H1 (cell line): ENCODE results near the gene CEP41. TPM values are rescaled to one million over a fixed set of nuclear protein-coding genes. Genes with fewer than 3 reads are reported as not detected.

Experiments
- CTCF ChIA-PET: fragments of 300-600 bp; sonication (Branson Sonifier 250); formaldehyde crosslinking; loops from one replicate; lab custom pipeline; 2021; ENCODE audit not compliant: partially characterized antibody; lab: Charles Lee
- POLR2A ChIA-PET: fragments of 300-600 bp; sonication (Branson Sonifier 250); formaldehyde crosslinking; loops from one replicate; lab custom pipeline; 2021; ENCODE audit warnings: inconsistent platforms; ENCODE audit not compliant: partially characterized antibody; lab: Charles Lee
- DNase-seq, 2 experiments: peaks; one replicate each; pipeline versions ENCODE4 v3.0.0 to v3.0.0-alpha.2; 2010 to 2022; ENCODE audit warnings: low spot score in 2 of 2, low read depth in 1 of 2, mixed read lengths in 1 of 2
- FAIRE-seq: peaks from 2 replicates; lab custom pipeline; 2011; peaks lifted over from hg19 to GRCh38; lab: Jason Lieb, UNC
- H2AFZ ChIP-seq: 2 replicates; pipeline ENCODE4 v1.8.1; 2012; ENCODE audit warnings: low read length, inconsistent platforms
- H2AK5ac ChIP-seq: 2 replicates; pipeline ENCODE4 v1.6.1; 2013; ENCODE audit warnings: low read depth, low read length
- H2BK120ac ChIP-seq: replicated peaks from 2 replicates; pipeline ENCODE3; 2013; ENCODE audit warnings: low read depth, low read length, inconsistent platforms
- H2BK12ac ChIP-seq: 2 replicates; pipeline ENCODE4 v1.6.1; 2013; ENCODE audit warnings: low read depth, low read length
- H2BK15ac ChIP-seq: 2 replicates; pipeline ENCODE4 v1.6.1; 2013; ENCODE audit warnings: low read length
- H2BK20ac ChIP-seq: 2 replicates; pipeline ENCODE4 v1.6.1; 2013; ENCODE audit warnings: low read length
- H2BK5ac ChIP-seq: 2 replicates; pipeline ENCODE4 v1.6.1; 2013; ENCODE audit warnings: low read depth, low read length
- H3K14ac ChIP-seq: 2 replicates; pipeline ENCODE4 v1.6.1; 2013; ENCODE audit warnings: inconsistent platforms; ENCODE audit not compliant: insufficient read length
- H3K18ac ChIP-seq: 2 replicates; pipeline ENCODE4 v1.6.1; 2013; ENCODE audit warnings: low read length; ENCODE audit errors: extremely low read depth
- H3K23ac ChIP-seq: 2 replicates; pipeline ENCODE4 v1.6.1; 2013; ENCODE audit warnings: inconsistent platforms; ENCODE audit not compliant: insufficient read length
- H3K23me2 ChIP-seq: 2 replicates; pipeline ENCODE4 v1.6.1; 2013; ENCODE audit warnings: low read depth, low read length
- H3K27ac ChIP-seq: 2 replicates; pipeline ENCODE4 v1.6.1; 2011; ENCODE audit warnings: low read depth, low read length, inconsistent platforms
- H3K27me3 ChIP-seq, 4 experiments: replicated peaks in 1 of 4; 1 replicate in 1 of 4; 2 replicates in 3 of 4; pipeline versions ENCODE4 v1.6.1 to v1.8.1; 2011 to 2013; ENCODE audit warnings: low read length in 3 of 4, mild to moderate bottlenecking in 3 of 4, inconsistent platforms in 2 of 4, mixed read lengths in 2 of 4, moderate library complexity in 1 of 4; ENCODE audit not compliant: control insufficient read depth in 3 of 4, insufficient read depth in 3 of 4; ENCODE audit errors: extremely low read depth in 1 of 4
- H3K36me3 ChIP-seq, 4 experiments: 2 replicates each; pipeline versions ENCODE4 v1.6.1 to v1.8.1; 2011 to 2013; ENCODE audit warnings: mild to moderate bottlenecking in 4 of 4, low read length in 3 of 4, moderate library complexity in 2 of 4, control low read depth in 1 of 4, inconsistent platforms in 1 of 4; ENCODE audit not compliant: insufficient read depth in 4 of 4, control insufficient read depth in 2 of 4
- H3K4ac ChIP-seq: replicated peaks from 2 replicates; pipeline ENCODE3; 2013; ENCODE audit warnings: low read length, low read depth, mixed read lengths, inconsistent platforms; ENCODE audit not compliant: insufficient read length
- H3K4me1 ChIP-seq, 4 experiments: replicated peaks in 1 of 4; 1 replicate in 1 of 4; 2 replicates in 3 of 4; pipeline versions ENCODE4 v1.6.1 to v1.8.1; 2011 to 2013; ENCODE audit warnings: low read length in 3 of 4, inconsistent platforms in 2 of 4, mixed read lengths in 1 of 4; ENCODE audit not compliant: insufficient read depth in 4 of 4, control insufficient read depth in 3 of 4
- H3K4me2 ChIP-seq, 2 experiments: 2 replicates each; pipeline versions ENCODE4 v1.6.1 to v1.8.1; 2011 to 2013; ENCODE audit warnings: low read depth in 2 of 2, low read length in 2 of 2, control low read depth in 1 of 2, inconsistent platforms in 1 of 2, mild to moderate bottlenecking in 1 of 2; ENCODE audit not compliant: insufficient read depth in 1 of 2
- H3K4me3 ChIP-seq, 4 experiments: fragments of 200-600, 300-600 bp in 1 of 4; sonication (generic), shearing (Covaris generic), sonication (Bioruptor Twin) in 1 of 4; 2 replicates each; pipeline versions ENCODE4 v1.5.1 to v1.8.1; 2011 to 2016; ENCODE audit warnings: low read length in 4 of 4, low read depth in 3 of 4, control low read depth in 2 of 4, inconsistent platforms in 2 of 4, mild to moderate bottlenecking in 2 of 4, mixed read lengths in 1 of 4, moderate library complexity in 1 of 4; ENCODE audit not compliant: insufficient read depth in 2 of 4; ENCODE audit errors: extremely low read depth in 1 of 4
- H3K56ac ChIP-seq: replicated peaks from 2 replicates; pipeline ENCODE3; 2013; ENCODE audit warnings: low read depth, mild to moderate bottlenecking, mixed read lengths, low read length, inconsistent platforms; ENCODE audit not compliant: insufficient read length
- H3K79me1 ChIP-seq: 2 replicates; pipeline ENCODE4 v1.6.1; 2013; ENCODE audit warnings: low read depth, low read length, control low read depth
- H3K79me2 ChIP-seq, 2 experiments: 2 replicates each; pipeline versions ENCODE4 v1.6.1 to v1.8.1; 2012 to 2013; ENCODE audit warnings: low read length in 2 of 2, mild to moderate bottlenecking in 2 of 2, inconsistent platforms in 1 of 2; ENCODE audit not compliant: insufficient read depth in 2 of 2, control insufficient read depth in 1 of 2
- H3K9ac ChIP-seq, 4 experiments: replicated peaks in 1 of 4; 1 replicate in 1 of 4; 2 replicates in 3 of 4; pipeline versions ENCODE4 v1.6.1 to v1.8.1; 2011 to 2013; ENCODE audit warnings: low read depth in 3 of 4, low read length in 3 of 4, control low read depth in 2 of 4, mild to moderate bottlenecking in 2 of 4, moderate library complexity in 2 of 4, inconsistent platforms in 1 of 4; ENCODE audit errors: extremely low read depth in 1 of 4
- H3K9me3 ChIP-seq, 2 experiments: 2 replicates each; pipeline versions ENCODE4 v1.6.1 to v1.8.1; 2012 to 2013; ENCODE audit warnings: mild to moderate bottlenecking in 2 of 2, moderate library complexity in 2 of 2, control low read depth in 1 of 2, inconsistent platforms in 1 of 2, low read depth in 1 of 2, low read length in 1 of 2, mixed read lengths in 1 of 2; ENCODE audit not compliant: insufficient read depth in 2 of 2
- H4K20me1 ChIP-seq, 2 experiments: replicated peaks in 1 of 2; 2 replicates each; pipeline versions ENCODE3 to v1.8.1; 2011 to 2013; ENCODE audit warnings: inconsistent platforms in 2 of 2, low read length in 2 of 2, mild to moderate bottlenecking in 1 of 2; ENCODE audit not compliant: insufficient read depth in 2 of 2, control insufficient read depth in 1 of 2
- H4K5ac ChIP-seq: 2 replicates; pipeline ENCODE4 v1.6.1; 2013; ENCODE audit warnings: low read length, low read depth, mixed read lengths, inconsistent platforms; ENCODE audit not compliant: insufficient read length
- H4K8ac ChIP-seq: 2 replicates; pipeline ENCODE4 v1.8.0; 2013; ENCODE audit warnings: mild to moderate bottlenecking, moderate library complexity, low read length, inconsistent platforms; ENCODE audit not compliant: insufficient read depth; ENCODE audit errors: extremely low read depth
- H4K91ac ChIP-seq: replicated peaks from 2 replicates; pipeline ENCODE3; 2013; ENCODE audit warnings: low read length, mixed read lengths, inconsistent platforms; ENCODE audit not compliant: insufficient read length
- ASH2L ChIP-seq: fragments of 200-600, 300-600 bp; sonication (generic); IDR thresholded peaks from one replicate; pipeline ENCODE4 v1.7.1; 2017; ENCODE audit warnings: low read length
- KDM5A ChIP-seq: fragments of 200-600 bp; IDR thresholded peaks from 2 replicates; pipeline ENCODE4 v1.7.1; 2012; ENCODE audit warnings: mild to moderate bottlenecking, low read length, inconsistent platforms, mixed read lengths
- SP1 ChIP-seq: IDR thresholded peaks from 2 replicates; pipeline ENCODE4 v1.6.1; 2011; ENCODE audit warnings: low read depth, low read length
- WGBS, 2 experiments: shearing (Covaris generic) in 1 of 2; methylation state at CpG; one replicate each; pipeline versions ENCODE4 v1.1.6 to v1.1.7; 2013 to 2015; ENCODE audit warnings: low lambda C conversion rate in 2 of 2, mixed read lengths in 2 of 2, inconsistent platforms in 1 of 2, low coverage in 1 of 2, missing lambda C conversion rate in 1 of 2; ENCODE audit not compliant: insufficient replicate concordance in 2 of 2, insufficient coverage in 1 of 2, insufficient read length in 1 of 2; ENCODE audit errors: extremely low coverage in 1 of 2, missing lambda C conversion rate in 1 of 2; 5-methylcytosine and 5-hydroxymethylcytosine counted together
- polyA plus RNA-seq, 7 experiments: library from polyadenylated mRNA; depleted of rRNA in 3 of 7; stranded (reverse) in 5 of 7; unstranded in 2 of 7; fragments of >200 nt in 5 of 7; fragments of 200-250 nt in 2 of 7; gene quantifications; 1 replicate in 5 of 7; 2 replicates in 1 of 7; 4 replicates in 1 of 7; pipeline versions ENCODE4 v1.2.1 to v1.2.3, GENCODE V29; 2011 to 2013; ENCODE audit warnings: missing spikeins in 2 of 7, mixed read lengths in 2 of 7
- total RNA-seq: library from RNA; stranded (reverse); fragmentation: NEBNext Ultra II Directional; extraction: Animal tissue kit (Norgen Biotek cat#: 25700); gene quantifications from 2 replicates; pipeline ENCODE4 v1.2.1, GENCODE V29; 2021

The CEP41 gene
- total and polyA plus RNA-seq, 2 of the 8 experiments (the other 6 are each of a cell fraction or from before 2014, with no cell fraction given) = 9.3 to 12.8 TPM

GRCh38 chr7:130401578-130401977 lies 39.2 kb downstream of the CEP41 start:
- H3K4me1 ChIP-seq = no peaks in the 10 kb centered on the region
- no peak overlapping the region for H2AFZ ChIP-seq
- H3K36me3 ChIP-seq = no peaks in the 10 kb centered on the region
- H2BK15ac ChIP-seq = no peak overlapping the region
- no peak overlapping the region for H2AK5ac ChIP-seq
- POLR2A ChIA-PET = interaction anchor here (1.0 kb wide), 1 partner anchor 27 kb away, joined by 3 read pairs; no protein-coding TSS in a partner anchor
- DNase-seq (no peak), FAIRE-seq (no peak)
- no peak overlapping the region for H2BK120ac ChIP-seq
- H3K23me2 ChIP-seq = no peaks in the 10 kb centered on the region
- no peak overlapping the region for H3K9ac ChIP-seq
- H3K4ac ChIP-seq = no peak overlapping the region
- H2BK5ac ChIP-seq = no peak overlapping the region
- CTCF ChIA-PET = interaction anchor here (1.0 to 1.1 kb wide), 2 partner anchors 18 to 124 kb away, joined by 3 read pairs; no protein-coding TSS in a partner anchor
- H3K4me3 ChIP-seq = no peak overlapping the region
- no peak overlapping the region for H4K91ac ChIP-seq
- H3K27me3 ChIP-seq = no peaks in the 10 kb centered on the region
- H2BK12ac ChIP-seq = no peak overlapping the region
- H3K27ac ChIP-seq = no peak overlapping the region
- no peak overlapping the region for H3K18ac ChIP-seq
- no peaks in the 10 kb centered on the region for H3K79me2 ChIP-seq
- H3K56ac ChIP-seq = no peak overlapping the region
- H4K8ac ChIP-seq = no peak overlapping the region
- 88% methylated on average over 3 of the region's 3 CpGs; no CpG with 5 or more reads in 1 of the 2 experiments for WGBS, 2 experiments
- no peaks in the 10 kb centered on the region for H4K20me1 ChIP-seq
- H3K14ac ChIP-seq = no peak overlapping the region
- H3K23ac ChIP-seq = no peak overlapping the region
- no peaks in the 10 kb centered on the region for H3K9me3 ChIP-seq
- H3K4me2 ChIP-seq = no peak overlapping the region
- no peak overlapping the region for H4K5ac ChIP-seq
- H2BK20ac ChIP-seq = no peak overlapping the region
- H3K79me1 ChIP-seq = no peaks in the 10 kb centered on the region
- TF ChIP-seq SP1 = no peak
- no peak for TF ChIP-seq KDM5A
- TF ChIP-seq ASH2L = no peak
